ENCODE measurements around the gene AAMDC. TPM values are rescaled to one million over a fixed set of nuclear protein-coding genes. Genes with fewer than 3 reads are reported as not detected.
A peak's percentile ranks its signal among the peaks of the same experiment; 100 is the strongest.

Gene AAMDC
- total and polyA plus RNA-seq, 2 of the 13 experiments (the other 11 are each of a cell fraction or from before 2014, with no cell fraction given), result 18.1 to 35.6 TPM

- TF ChIP-seq AHDC1 (CRISPR knock-in tag; IDR thresholded peaks at IDR 0.05; ENCODE audit: borderline replicate concordance) (no peak), SIN3A (IDR thresholded peaks at IDR 0.05; ENCODE audit: borderline replicate concordance, low read depth, low read length) (peak; percentile 95), CENPBD1 (CRISPR knock-in tag; IDR thresholded peaks at IDR 0.05; ENCODE audit: borderline replicate concordance, low read depth) (no peak), ZNF709 (CRISPR knock-in tag; IDR thresholded peaks at IDR 0.05) (peak; percentile 59; the same call in 1 of the 2 replicates), ZNF629 (CRISPR knock-in tag; conservative IDR thresholded peaks at IDR 0.05) (no peak), ZNF605 (CRISPR knock-in tag; IDR thresholded peaks at IDR 0.05) (no peak), ZBTB1 (CRISPR knock-in tag; IDR thresholded peaks at IDR 0.05; ENCODE audit: borderline replicate concordance) (no peak), TCF7 (IDR thresholded peaks at IDR 0.05; ENCODE audit: low read depth) (no peak), ZNF281 (CRISPR knock-in tag; IDR thresholded peaks at IDR 0.05; ENCODE audit: borderline replicate concordance) (no peak), HIVEP1 (CRISPR knock-in tag; IDR thresholded peaks at IDR 0.05) (peak; percentile 24; the same call in 1 of the 2 replicates), SAP130 (CRISPR knock-in tag; IDR thresholded peaks at IDR 0.05; ENCODE audit: low read depth) (peak; percentile 91), ZNF510 (CRISPR knock-in tag; IDR thresholded peaks at IDR 0.05; ENCODE audit: low read depth) (no peak), GLMP (CRISPR knock-in tag; IDR thresholded peaks at IDR 0.05; ENCODE audit: borderline replicate concordance) (no peak), ZNF383 (CRISPR knock-in tag; IDR thresholded peaks at IDR 0.05; ENCODE audit: borderline replicate concordance) (no peak), CAMTA2 (CRISPR knock-in tag; IDR thresholded peaks at IDR 0.05; ENCODE audit: borderline replicate concordance) (no peak)
- TF ChIP-seq, protein P1, sequence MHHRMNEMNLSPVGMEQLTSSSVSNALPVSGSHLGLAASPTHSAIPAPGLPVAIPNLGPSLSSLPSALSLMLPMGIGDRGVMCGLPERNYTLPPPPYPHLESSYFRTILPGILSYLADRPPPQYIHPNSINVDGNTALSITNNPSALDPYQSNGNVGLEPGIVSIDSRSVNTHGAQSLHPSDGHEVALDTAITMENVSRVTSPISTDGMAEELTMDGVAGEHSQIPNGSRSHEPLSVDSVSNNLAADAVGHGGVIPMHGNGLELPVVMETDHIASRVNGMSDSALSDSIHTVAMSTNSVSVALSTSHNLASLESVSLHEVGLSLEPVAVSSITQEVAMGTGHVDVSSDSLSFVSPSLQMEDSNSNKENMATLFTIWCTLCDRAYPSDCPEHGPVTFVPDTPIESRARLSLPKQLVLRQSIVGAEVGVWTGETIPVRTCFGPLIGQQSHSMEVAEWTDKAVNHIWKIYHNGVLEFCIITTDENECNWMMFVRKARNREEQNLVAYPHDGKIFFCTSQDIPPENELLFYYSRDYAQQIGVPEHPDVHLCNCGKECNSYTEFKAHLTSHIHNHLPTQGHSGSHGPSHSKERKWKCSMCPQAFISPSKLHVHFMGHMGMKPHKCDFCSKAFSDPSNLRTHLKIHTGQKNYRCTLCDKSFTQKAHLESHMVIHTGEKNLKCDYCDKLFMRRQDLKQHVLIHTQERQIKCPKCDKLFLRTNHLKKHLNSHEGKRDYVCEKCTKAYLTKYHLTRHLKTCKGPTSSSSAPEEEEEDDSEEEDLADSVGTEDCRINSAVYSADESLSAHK (CRISPR knock-in tag; IDR thresholded peaks at IDR 0.05; ENCODE audit: borderline replicate concordance), result no peak
These were observed at the start of gene AAMDC, which contains the start of gene RSF1 (continued) for GRCh38 chr11:77820565-77821348.
